Smooth muscle cell (in vitro differentiated cells): ENCODE data around the gene RASA3. TPM values are rescaled to one million over a fixed set of nuclear protein-coding genes. Genes with fewer than 3 reads are reported as not detected.

Experiments used
- DNase-seq: peaks from one replicate; lab custom pipeline; 2025; ENCODE audit not compliant: unreplicated experiment; lab: John Stamatoyannopoulos, UW
- H2AFZ ChIP-seq: fragments of 200-600 bp; sonication (generic); 2 replicates; pipeline ENCODE4 v1.6.0; 2016; ENCODE audit warnings: antibody characterized with exemption, low read depth, mild to moderate bottlenecking
- H3F3A ChIP-seq: fragments of 200-600 bp; sonication (generic); 2 replicates; pipeline ENCODE4 v1.6.0; 2017; ENCODE audit warnings: antibody characterized with exemption, low read depth
- H3K27ac ChIP-seq: fragments of 200-600 bp; sonication (generic); 2 replicates; pipeline ENCODE4 v1.5.1; 2016; ENCODE audit warnings: low read depth, mild to moderate bottlenecking
- H3K27me3 ChIP-seq: fragments of 200-600 bp; sonication (generic); 2 replicates; pipeline ENCODE4 v1.6.1; 2016; ENCODE audit warnings: low read depth, mild to moderate bottlenecking
- H3K36me3 ChIP-seq: fragments of 200-600 bp; sonication (generic); 2 replicates; pipeline ENCODE4 v1.5.1; 2016; ENCODE audit warnings: low read depth
- H3K4me1 ChIP-seq: fragments of 200-600 bp; sonication (generic); 2 replicates; pipeline ENCODE4 v1.5.1; 2016; ENCODE audit warnings: low read depth
- H3K4me2 ChIP-seq: fragments of 200-600 bp; sonication (generic); 2 replicates; pipeline ENCODE4 v1.6.0; 2016; ENCODE audit warnings: mild to moderate bottlenecking
- H3K4me3 ChIP-seq: fragments of 200-600 bp; sonication (generic); 2 replicates; pipeline ENCODE4 v1.5.1; 2016; ENCODE audit warnings: mild to moderate bottlenecking
- H3K79me2 ChIP-seq: fragments of 200-600 bp; sonication (generic); 2 replicates; pipeline ENCODE4 v1.6.0; 2016; ENCODE audit warnings: low read depth, mild to moderate bottlenecking
- H3K9ac ChIP-seq: fragments of 200-600 bp; sonication (generic); 2 replicates; pipeline ENCODE4 v1.6.0; 2016; ENCODE audit warnings: low read depth
- H3K9me3 ChIP-seq: fragments of 200-600 bp; sonication (generic); replicated peaks from 2 replicates; pipeline ENCODE4 v1.5.1; 2016; ENCODE audit warnings: low read depth
- H4K20me1 ChIP-seq: fragments of 200-600 bp; sonication (generic); 2 replicates; pipeline ENCODE4 v1.6.0; 2016; ENCODE audit warnings: low read depth
- CTCF ChIP-seq: fragments of 200-600 bp; sonication (generic); IDR thresholded peaks from 2 replicates; pipeline ENCODE4 v1.5.1; 2017; ENCODE audit warnings: borderline replicate concordance, mild to moderate bottlenecking, antibody characterized with exemption; ENCODE audit not compliant: insufficient read depth, poor library complexity, severe bottlenecking
- WGBS: methylation state at CpG from one replicate; pipeline ENCODE4 v1.1.7; 2016; ENCODE audit warnings: low lambda C conversion rate; 5-methylcytosine and 5-hydroxymethylcytosine counted together
- polyA plus RNA-seq: library from polyadenylated mRNA; unstranded; fragments of >200 nt; fragmentation: Nextera tagmentation; extraction: Ambion mirVana; gene quantifications from 2 replicates; pipeline ENCODE4 v1.2.1, GENCODE V29; 2016
- total RNA-seq: library from RNA; depleted of rRNA; stranded (reverse); fragments of >200 nt; gene quantifications from 2 replicates; pipeline ENCODE4 v1.2.3, GENCODE V29; 2014

RASA3 gene
- total and polyA plus RNA-seq, 2 experiments from 2014 or later = 21.3 to 26.8 TPM

- Histone ChIP-seq H3K27ac (no peak overlapping the region), H3K36me3 (no peaks in the 10 kb centered on the region), H3K4me1 (no peaks in the 10 kb centered on the region), H3K4me2 (no peak overlapping the region), H2AFZ (no peak overlapping the region), H3K27me3 (no peaks in the 10 kb centered on the region), H4K20me1 (no peaks in the 10 kb centered on the region), H3F3A (no peaks in the 10 kb centered on the region), H3K79me2 (no peaks in the 10 kb centered on the region), H3K4me3 (no peak overlapping the region), H3K9me3 (no peaks in the 10 kb centered on the region), H3K9ac (no peak overlapping the region)
- TF ChIP-seq CTCF = no peak
- 94% methylated on average over 22 of the region's 37 CpGs for whole genome bisulfite sequencing
- DNase-seq = no peak
Observed at GRCh38 chr13:114010401-114011101, 121.9 kb downstream of the RASA3 start.

- no peak for DNase-seq
- 94% methylated on average over 23 of the region's 31 CpGs for WGBS
- TF ChIP-seq CTCF = no peak
Observed at GRCh38 chr13:114009590-114010400, 122.6 kb downstream of the RASA3 start.

GRCh38 chr13:114008964-114009589 is 123.3 kb downstream of the RASA3 start:
- 92% methylated on average over 33 of the region's 33 CpGs for WGBS
- Histone ChIP-seq H4K20me1 (no peaks in the 10 kb centered on the region), H2AFZ (no peak overlapping the region), H3K4me3 (no peak overlapping the region), H3K4me1 (no peaks in the 10 kb centered on the region), H3F3A (no peaks in the 10 kb centered on the region), H3K27ac (no peak overlapping the region), H3K79me2 (no peaks in the 10 kb centered on the region), H3K36me3 (no peaks in the 10 kb centered on the region), H3K4me2 (no peak overlapping the region), H3K9ac (no peak overlapping the region), H3K27me3 (no peaks in the 10 kb centered on the region), H3K9me3 (no peaks in the 10 kb centered on the region)
- no peak for TF ChIP-seq CTCF
- DNase-seq = no peak

More at GRCh38 chr13:114009590-114010400, 122.6 kb downstream of the RASA3 start:
- Histone ChIP-seq H3K36me3 (no peaks in the 10 kb centered on the region), H4K20me1 (no peaks in the 10 kb centered on the region), H3K79me2 (no peaks in the 10 kb centered on the region), H3K4me3 (no peak overlapping the region), H3K9ac (no peak overlapping the region), H3K27me3 (no peaks in the 10 kb centered on the region), H3K27ac (no peak overlapping the region), H3K9me3 (no peaks in the 10 kb centered on the region), H3K4me2 (no peak overlapping the region), H3F3A (no peaks in the 10 kb centered on the region), H2AFZ (no peak overlapping the region), H3K4me1 (no peaks in the 10 kb centered on the region)
